CD14-positive monocyte (primary cell): ENCODE results near the gene CEBPG. TPM values are rescaled to one million over a fixed set of nuclear protein-coding genes. Genes with fewer than 3 reads are reported as not detected.

Experiments used
- DNase-seq, 3 donors: peaks; one replicate each; pipeline ENCODE4 v3.0.0-alpha.2; 2011 to 2022
- H2AFZ ChIP-seq: 2 replicates; pipeline ENCODE4 v1.6.0; 2012; ENCODE audit warnings: mild to moderate bottlenecking, low read depth, low read length, inconsistent platforms; ENCODE audit not compliant: insufficient read depth, poor library complexity, severe bottlenecking
- H3K27ac ChIP-seq, 2 donors: 1 replicate in 1 of 2; 2 replicates in 1 of 2; pipeline ENCODE4 v1.5.1; 2012 to 2013; ENCODE audit warnings: low read length in 2 of 2, control low read depth in 1 of 2, inconsistent platforms in 1 of 2, low read depth in 1 of 2, mild to moderate bottlenecking in 1 of 2
- H3K27me3 ChIP-seq, 2 donors: one replicate each; pipeline versions ENCODE4 v1.6.0 to v1.6.1; 2011 to 2013; ENCODE audit warnings: low read length in 2 of 2; ENCODE audit not compliant: control insufficient read depth in 2 of 2, insufficient read depth in 2 of 2
- H3K36me3 ChIP-seq, 2 donors: replicated peaks in 1 of 2; 1 replicate in 1 of 2; 2 replicates in 1 of 2; pipeline versions ENCODE4 v1.5.1 to v1.6.1; 2012 to 2013; ENCODE audit warnings: low read length in 2 of 2, control low read depth in 1 of 2, inconsistent platforms in 1 of 2, mild to moderate bottlenecking in 1 of 2; ENCODE audit not compliant: insufficient read depth in 2 of 2, control insufficient read depth in 1 of 2
- H3K4me1 ChIP-seq, 2 donors: 1 replicate in 1 of 2; 2 replicates in 1 of 2; pipeline versions ENCODE4 v1.5.1 to v1.6.1; 2012 to 2013; ENCODE audit warnings: low read length in 2 of 2, control low read depth in 1 of 2, inconsistent platforms in 1 of 2, mild to moderate bottlenecking in 1 of 2, moderate library complexity in 1 of 2; ENCODE audit not compliant: insufficient read depth in 2 of 2, control insufficient read depth in 1 of 2
- H3K4me2 ChIP-seq: replicated peaks from 2 replicates; pipeline ENCODE3; 2012; ENCODE audit warnings: low read length, moderate library complexity, mild to moderate bottlenecking; ENCODE audit not compliant: poor library complexity, severe bottlenecking; ENCODE audit errors: extremely low read depth
- H3K4me3 ChIP-seq, 3 experiments: fragments of 200-600 bp in 1 of 3; sonication (generic) in 1 of 3; replicated peaks in 1 of 3; 1 replicate in 2 of 3; 2 replicates in 1 of 3; pipeline ENCODE4 v1.5.1; 2011 to 2013; ENCODE audit warnings: low read length in 3 of 3, mild to moderate bottlenecking in 3 of 3, control low read depth in 2 of 3, low read depth in 2 of 3, inconsistent platforms in 1 of 3, moderate library complexity in 1 of 3
- H3K79me2 ChIP-seq: 2 replicates; pipeline ENCODE4 v1.6.0; 2012; ENCODE audit warnings: mild to moderate bottlenecking, control low read depth, inconsistent platforms, low read length, moderate library complexity; ENCODE audit not compliant: insufficient read depth
- H3K9ac ChIP-seq: 2 replicates; pipeline ENCODE4 v1.6.0; 2017; ENCODE audit warnings: low read length, mild to moderate bottlenecking; ENCODE audit not compliant: insufficient read depth, poor library complexity, severe bottlenecking
- H3K9me3 ChIP-seq, 2 donors: replicated peaks in 1 of 2; 1 replicate in 1 of 2; 2 replicates in 1 of 2; pipeline versions ENCODE4 v1.5.1 to v1.6.1; 2012 to 2013; ENCODE audit warnings: low read length in 2 of 2, control low read depth in 1 of 2; ENCODE audit not compliant: control insufficient read depth in 1 of 2, insufficient read depth in 1 of 2
- H4K20me1 ChIP-seq: 2 replicates; pipeline ENCODE4 v1.6.0; 2012; ENCODE audit warnings: mild to moderate bottlenecking, low read length, control low read depth, moderate library complexity; ENCODE audit not compliant: insufficient read depth
- H3K27ac Mint-ChIP-seq, 7 donors: one replicate each; pipeline ENCODE4 v1.8.0; 2020; ENCODE audit warnings: mild to moderate bottlenecking in 7 of 7, mixed read lengths in 7 of 7, moderate library complexity in 6 of 7, inconsistent platforms in 2 of 7
- H3K27me3 Mint-ChIP-seq, 3 donors: one replicate each; pipeline ENCODE4 v1.8.0; 2021 to 2022; ENCODE audit warnings: low read depth in 3 of 3, mild to moderate bottlenecking in 3 of 3, mixed read lengths in 3 of 3, moderate library complexity in 3 of 3, inconsistent platforms in 1 of 3
- H3K36me3 Mint-ChIP-seq, 2 donors: one replicate each; pipeline ENCODE4 v1.8.0; 2020; ENCODE audit warnings: mixed read lengths in 2 of 2, inconsistent platforms in 1 of 2, mild to moderate bottlenecking in 1 of 2
- H3K4me1 Mint-ChIP-seq: one replicate; pipeline ENCODE4 v1.8.0; 2020; ENCODE audit warnings: mild to moderate bottlenecking, mixed read lengths
- H3K4me3 Mint-ChIP-seq, 2 donors: one replicate each; pipeline ENCODE4 v1.8.0; 2020; ENCODE audit warnings: mild to moderate bottlenecking in 2 of 2, mixed read lengths in 2 of 2, moderate library complexity in 1 of 2
- H3K9me3 Mint-ChIP-seq, 7 donors: one replicate each; pipeline ENCODE4 v1.8.0; 2020 to 2022; ENCODE audit warnings: mixed read lengths in 7 of 7, mild to moderate bottlenecking in 6 of 7, moderate library complexity in 6 of 7, inconsistent platforms in 2 of 7
- WGBS: methylation state at CpG from one replicate; pipeline ENCODE4 v1.1.5; 2013; ENCODE audit warnings: missing lambda C conversion rate; ENCODE audit not compliant: insufficient coverage; 5-methylcytosine and 5-hydroxymethylcytosine counted together
- intact Hi-C, 2 donors: fragments of 100-400 bp; cut with micrococcal nuclease; formaldehyde crosslinking; loops; one replicate each; pipeline versions ENCODE4 v1.15.0 to v1.15.1; 2023
- polyA plus RNA-seq, 3 donors: library from polyadenylated mRNA; depleted of rRNA in 1 of 3; unstranded in 2 of 3; stranded (reverse) in 1 of 3; fragments of 300-500 nt in 2 of 3; fragments of >200 nt in 1 of 3; fragmentation: Illumina TruSeq in 2 of 3; gene quantifications; 1 replicate in 2 of 3; 2 replicates in 1 of 3; pipeline ENCODE4 v1.2.3, GENCODE V29; 2012 to 2021
- TF ChIP-seq, protein P1 (sequence below): fragments of 200-600 bp; IDR thresholded peaks from one replicate; pipeline ENCODE4 v1.8.0; 2022; ENCODE audit warnings: antibody characterized with exemption, mild to moderate bottlenecking

Gene CEBPG
- polyA plus RNA-seq, 3 donors = 16.8 to 18.3 (median 17.8) TPM

- Histone ChIP-seq H3K27ac (no peak overlapping the region), H3K4me1 (peaks cover 33 to 41% of the 10 kb centered on the region in 2 donors), H2AFZ (no peak overlapping the region), H3K4me2 (no peak overlapping the region), H3K9ac (no peak overlapping the region), H4K20me1 (peaks cover 18% of the 10 kb centered on the region), H3K4me3 (no peak overlapping the region), H3K79me2 (peaks cover 18% of the 10 kb centered on the region), H3K9me3 (no peaks in the 10 kb centered on the region), H3K27me3 (no peaks in the 10 kb centered on the region), H3K36me3 (no peaks in the 10 kb centered on the region)
- H3K27me3 Mint-ChIP-seq = peaks cover 1 to 5% (median 2%) of the 10 kb centered on the region in 3 donors
- no peak for DNase-seq
- H3K4me3 Mint-ChIP-seq = no peak overlapping the region
- no peak overlapping the region for H3K27ac Mint-ChIP-seq
- H3K36me3 Mint-ChIP-seq = peaks cover under 1 to 3% of the 10 kb centered on the region in 2 donors
- peaks cover 38% of the 10 kb centered on the region for H3K4me1 Mint-ChIP-seq
- peaks cover 0 to 4% (median 0%) of the 10 kb centered on the region in 7 donors for H3K9me3 Mint-ChIP-seq
- intact Hi-C loops = loop anchor here (5.0 to 10.0 kb wide), 5 partner anchors 38 to 676 kb away; partner anchors contain the start of genes CEBPA (in 1 of the 2) and NUDT19 (in 1 of the 2)
- TF ChIP-seq, protein P1, sequence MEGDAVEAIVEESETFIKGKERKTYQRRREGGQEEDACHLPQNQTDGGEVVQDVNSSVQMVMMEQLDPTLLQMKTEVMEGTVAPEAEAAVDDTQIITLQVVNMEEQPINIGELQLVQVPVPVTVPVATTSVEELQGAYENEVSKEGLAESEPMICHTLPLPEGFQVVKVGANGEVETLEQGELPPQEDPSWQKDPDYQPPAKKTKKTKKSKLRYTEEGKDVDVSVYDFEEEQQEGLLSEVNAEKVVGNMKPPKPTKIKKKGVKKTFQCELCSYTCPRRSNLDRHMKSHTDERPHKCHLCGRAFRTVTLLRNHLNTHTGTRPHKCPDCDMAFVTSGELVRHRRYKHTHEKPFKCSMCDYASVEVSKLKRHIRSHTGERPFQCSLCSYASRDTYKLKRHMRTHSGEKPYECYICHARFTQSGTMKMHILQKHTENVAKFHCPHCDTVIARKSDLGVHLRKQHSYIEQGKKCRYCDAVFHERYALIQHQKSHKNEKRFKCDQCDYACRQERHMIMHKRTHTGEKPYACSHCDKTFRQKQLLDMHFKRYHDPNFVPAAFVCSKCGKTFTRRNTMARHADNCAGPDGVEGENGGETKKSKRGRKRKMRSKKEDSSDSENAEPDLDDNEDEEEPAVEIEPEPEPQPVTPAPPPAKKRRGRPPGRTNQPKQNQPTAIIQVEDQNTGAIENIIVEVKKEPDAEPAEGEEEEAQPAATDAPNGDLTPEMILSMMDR = no peak
- WGBS = 20% methylated on average over 1 of the region's 4 CpGs
These were observed 2.7 kb upstream of the CEBPG start for GRCh38 chr19:33370783-33371182.

DNA sequence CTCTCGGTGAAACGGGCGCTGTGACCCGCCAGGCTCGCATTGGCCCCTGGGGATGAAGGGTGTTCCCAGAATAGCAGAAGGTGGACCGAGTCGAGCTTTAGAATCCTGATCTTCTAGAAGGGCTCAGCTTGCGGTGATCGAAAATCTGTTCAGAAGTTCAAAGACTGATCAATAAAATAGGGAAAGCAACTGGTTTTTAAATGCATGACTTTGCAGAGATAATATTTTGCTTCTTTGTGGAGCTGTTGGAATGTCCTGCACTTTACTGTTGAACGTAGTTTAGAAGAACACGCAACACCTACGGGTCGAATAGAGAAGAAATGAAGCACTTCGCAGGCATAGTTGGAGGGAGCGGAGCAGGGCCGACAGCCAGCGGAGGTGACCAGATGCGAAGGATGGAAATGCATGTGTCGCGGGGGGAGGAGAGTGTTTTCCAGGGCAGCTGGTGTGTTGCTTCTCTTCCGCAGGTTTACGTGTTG is 766 bp downstream of the CEBPG start:
- intact Hi-C loops = loop anchor here (5.0 to 10.0 kb wide), 5 partner anchors 42 to 679 kb away; partner anchors contain the start of genes CEBPA (in 1 of the 2) and NUDT19 (in 1 of the 2)
- Histone ChIP-seq H3K4me2 (peak overlapping the region; percentile 84), H3K4me1 (peaks cover 51 to 59% of the 10 kb centered on the region in 2 donors), H2AFZ (no peak overlapping the region), H3K36me3 (peaks cover 2 to 12% of the 10 kb centered on the region in 2 donors), H3K27ac (peak overlapping the region; percentile 90 to 94), H3K9ac (peak overlapping the region; percentile 93), H3K9me3 (no peaks in the 10 kb centered on the region), H4K20me1 (peaks cover 53% of the 10 kb centered on the region), H3K27me3 (no peaks in the 10 kb centered on the region), H3K79me2 (peaks cover 53% of the 10 kb centered on the region), H3K4me3 (peak overlapping the region; percentile 73 to 96 (median 80))
- TF ChIP-seq, protein P1 = no peak
- Mint-ChIP-seq H3K27me3 (peaks cover 0 to 1% (median 0%) of the 10 kb centered on the region in 3 donors), H3K4me1 (peaks cover 67% of the 10 kb centered on the region), H3K36me3 (peaks cover 16 to 17% of the 10 kb centered on the region in 2 donors), H3K9me3 (peaks cover 0 to 2% (median 0%) of the 10 kb centered on the region in 7 donors), H3K27ac (peak overlapping the region; percentile 83 to 94 (median 90)), H3K4me3 (peak overlapping the region; percentile 85 to 96)
- WGBS = under 1% methylated on average over 22 of the region's 22 CpGs
- peak in 2 of 3 donors; percentile 9 to 27 for DNase-seq
